Vagina (tissue), 2 donors: ENCODE measurements around the gene PMEPA1. TPM values are rescaled to one million over a fixed set of nuclear protein-coding genes. Genes with fewer than 3 reads are reported as not detected.
A peak's percentile ranks its signal among the peaks of the same experiment; 100 is the strongest.

ENCODE experiments used
- DNase-seq, 2 donors: peaks; one replicate each; pipeline ENCODE4 v3.0.0-alpha.2; 2017; ENCODE audit errors: extremely low spot score in 2 of 2
- H3K27ac ChIP-seq: fragments of 200-600 bp; sonication (generic); one replicate; pipeline ENCODE4 v1.5.1; 2019
- H3K27me3 ChIP-seq: fragments of 200-600 bp; sonication (generic); one replicate; pipeline ENCODE4 v1.5.1; 2019
- H3K36me3 ChIP-seq, 2 donors: fragments of 200-600 bp; sonication (generic); one replicate each; pipeline ENCODE4 v1.5.1; 2017 to 2019
- H3K4me1 ChIP-seq: fragments of 200-600 bp; sonication (generic); one replicate; pipeline ENCODE4 v1.5.1; 2019
- H3K4me3 ChIP-seq, 2 donors: fragments of 200-600 bp; sonication (generic); 1 replicate in 1 of 2; 2 replicates in 1 of 2; pipeline ENCODE4 v1.5.1; 2016 to 2019
- H3K9me3 ChIP-seq: fragments of 200-600 bp; sonication (generic); one replicate; pipeline ENCODE4 v1.5.1; 2019
- CTCF ChIP-seq, 3 experiments: fragments of 450-650 bp in 2 of 3; fragments of 200-600 bp in 1 of 3; sonication (generic) in 1 of 3; IDR thresholded peaks; one replicate each; pipeline ENCODE4 v1.5.1; 2017 to 2019; ENCODE audit warnings: antibody characterized with exemption in 3 of 3, mild to moderate bottlenecking in 2 of 3, moderate library complexity in 2 of 3
- POLR2A ChIP-seq, 2 donors: fragments of 450-650 bp; IDR thresholded peaks; one replicate each; pipeline ENCODE4 v1.6.1; 2017; ENCODE audit warnings: antibody characterized with exemption in 2 of 2, mild to moderate bottlenecking in 2 of 2, moderate library complexity in 2 of 2
- POLR2AphosphoS5 ChIP-seq, 2 donors: sonication (generic); formaldehyde crosslinking; IDR thresholded peaks; one replicate each; pipeline ENCODE4 v1.9.0; 2017; ENCODE audit warnings: antibody characterized with exemption in 2 of 2, mild to moderate bottlenecking in 2 of 2, low read depth in 1 of 2; ENCODE audit not compliant: insufficient read depth in 1 of 2
- intact Hi-C: fragments of 100-400 bp; cut with DNase I; formaldehyde crosslinking; loops from one replicate; pipeline ENCODE4 v1.15.1; 2023
- total RNA-seq: library from RNA; depleted of rRNA; stranded (reverse); fragments of >200 nt; gene quantifications from one replicate; pipeline ENCODE4 v1.2.3, GENCODE V29; 2016

The PMEPA1 gene
- total RNA-seq, 1 donor from 2014 or later: 11.3 TPM

- no peaks in the 10 kb centered on the region for H3K27me3 ChIP-seq
- TF ChIP-seq POLR2A (IDR thresholded peaks at IDR 0.05) (no peak), CTCF (IDR thresholded peaks at IDR 0.05) (no peak), POLR2AphosphoS5 (IDR thresholded peaks at IDR 0.05; ENCODE audit: insufficient read depth in 1 of 2, low read depth in 1 of 2) (no peak)
- H3K27ac ChIP-seq: no peak overlapping the region
- no peaks in the 10 kb centered on the region for H3K9me3 ChIP-seq
- peaks cover 69% of the 10 kb centered on the region for H3K4me1 ChIP-seq
- intact Hi-C loops: no loop called here
- DNase-seq: no peak
- H3K36me3 ChIP-seq: no peaks in the 10 kb centered on the region
- H3K4me3 ChIP-seq: no peak overlapping the region
Observed at GRCh38 chr20:57666106-57666833, 43.5 kb downstream of the PMEPA1 start.

DNA sequence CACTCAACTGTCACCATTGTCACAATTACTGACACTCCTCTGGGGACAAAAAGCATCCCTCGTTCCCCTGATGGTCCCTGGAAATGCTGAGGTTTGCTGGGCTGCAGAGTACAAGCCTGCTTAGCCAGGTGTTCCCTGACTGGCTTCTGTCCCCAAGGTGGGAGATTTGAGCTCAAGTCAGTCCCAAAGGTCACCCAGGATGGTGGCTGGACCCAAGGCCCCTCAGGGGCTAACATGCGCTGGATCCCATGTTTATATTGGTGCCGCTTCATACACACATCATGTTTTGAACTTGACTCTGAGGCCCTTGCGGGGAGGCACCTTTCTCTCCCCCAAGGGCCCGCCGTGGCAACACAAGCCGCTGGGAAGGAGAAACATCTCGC, 44.2 kb downstream of the PMEPA1 start:
- Histone ChIP-seq H3K9me3 (no peaks in the 10 kb centered on the region), H3K27me3 (no peaks in the 10 kb centered on the region), H3K4me3 (no peak overlapping the region), H3K36me3 (no peaks in the 10 kb centered on the region), H3K27ac (no peak overlapping the region), H3K4me1 (peaks cover 69% of the 10 kb centered on the region)
- no peak for DNase-seq
- intact Hi-C loops: no loop called here
- TF ChIP-seq CTCF (IDR thresholded peaks at IDR 0.05): no peak
- no peak for TF ChIP-seq POLR2AphosphoS5 (IDR thresholded peaks at IDR 0.05; ENCODE audit: insufficient read depth in 1 of 2, low read depth in 1 of 2)
- no peak for TF ChIP-seq POLR2A (IDR thresholded peaks at IDR 0.05)

GRCh38 chr20:57664924-57665588, 44.8 kb downstream of the PMEPA1 start:
- Histone ChIP-seq H3K4me1 (peaks cover 65% of the 10 kb centered on the region), H3K4me3 (no peak overlapping the region), H3K36me3 (no peaks in the 10 kb centered on the region), H3K27ac (peak overlapping the region; percentile 54), H3K27me3 (no peaks in the 10 kb centered on the region), H3K9me3 (no peaks in the 10 kb centered on the region)
- TF ChIP-seq POLR2A (IDR thresholded peaks at IDR 0.05): no peak
- no peak for TF ChIP-seq POLR2AphosphoS5 (IDR thresholded peaks at IDR 0.05; ENCODE audit: insufficient read depth in 1 of 2, low read depth in 1 of 2)
- no peak for TF ChIP-seq CTCF (IDR thresholded peaks at IDR 0.05)
- intact Hi-C loops: no loop called here
- no peak for DNase-seq

GRCh38 chr20:57664476-57664875, 45.3 kb downstream of the PMEPA1 start:
- Histone ChIP-seq H3K27me3 (no peaks in the 10 kb centered on the region), H3K4me1 (peaks cover 67% of the 10 kb centered on the region), H3K4me3 (no peak overlapping the region), H3K27ac (peak overlapping the region; percentile 54), H3K9me3 (no peaks in the 10 kb centered on the region), H3K36me3 (no peaks in the 10 kb centered on the region)
- no peak for DNase-seq
- no peak for TF ChIP-seq POLR2A (IDR thresholded peaks at IDR 0.05)
- TF ChIP-seq CTCF (IDR thresholded peaks at IDR 0.05): no peak
- TF ChIP-seq POLR2AphosphoS5 (IDR thresholded peaks at IDR 0.05; ENCODE audit: insufficient read depth in 1 of 2, low read depth in 1 of 2): no peak
- intact Hi-C loops: no loop called here
